Measurements from ENCODE around the gene KNDC1.

Gene KNDC1

DNA sequence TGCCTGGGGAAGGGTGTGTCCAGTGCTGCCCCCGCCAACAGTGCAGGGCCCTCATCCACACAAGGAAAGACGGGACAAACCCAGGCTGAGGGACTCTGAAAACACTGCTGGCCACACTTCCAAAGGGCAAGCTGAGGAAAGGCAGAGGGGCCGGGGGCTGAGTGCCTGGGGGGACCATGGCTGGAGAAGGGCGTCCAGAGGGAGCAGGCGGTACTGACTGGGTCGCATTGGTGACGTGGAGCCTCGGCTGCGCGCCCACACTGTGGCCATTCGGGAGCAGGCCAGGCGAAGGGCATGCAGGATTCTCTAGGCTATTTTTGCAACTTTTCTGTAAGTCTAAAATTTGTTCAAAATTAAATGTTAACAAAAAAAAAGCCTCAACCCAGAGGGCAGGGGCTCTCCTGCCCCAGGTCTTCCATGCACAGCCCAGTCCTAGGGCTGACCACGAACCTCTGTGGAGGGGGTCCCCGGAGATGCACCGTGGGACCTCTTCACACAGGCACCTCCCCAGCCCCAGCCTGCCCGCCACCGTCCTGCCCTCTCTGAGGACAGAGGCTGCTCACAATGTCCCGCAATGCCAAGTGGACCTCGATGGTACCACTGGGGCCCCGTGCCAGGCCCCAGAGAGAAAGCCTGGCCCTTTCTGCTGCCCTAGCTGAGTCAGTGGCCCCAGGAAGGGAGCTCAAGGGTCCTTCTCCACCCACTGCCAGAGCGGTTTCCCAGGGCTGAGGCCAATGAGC is 106.2 kb downstream of the KNDC1 start:
- no peak for DNase-seq

DNA sequence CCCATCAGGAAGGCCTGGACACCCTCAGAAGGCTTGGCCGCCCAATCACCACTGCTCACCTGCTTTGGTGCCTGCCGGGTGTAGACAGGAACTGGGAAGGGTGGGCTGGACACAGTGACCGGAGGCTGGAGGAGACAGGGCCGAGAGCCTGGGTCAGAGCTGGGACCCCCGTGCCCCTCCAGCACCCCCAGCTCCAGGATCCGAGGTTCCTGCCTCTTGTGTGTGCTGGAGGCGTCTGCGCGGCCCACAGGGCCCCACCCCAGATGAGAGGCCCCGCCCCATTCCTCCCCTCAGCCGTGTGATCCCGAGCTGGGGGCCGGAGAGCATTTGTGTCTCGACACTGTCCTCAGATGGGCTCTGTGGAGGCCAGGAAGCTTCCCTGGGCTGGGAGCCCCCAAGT is 107.3 kb downstream of the KNDC1 start:
- DNase-seq = no peak

DNA sequence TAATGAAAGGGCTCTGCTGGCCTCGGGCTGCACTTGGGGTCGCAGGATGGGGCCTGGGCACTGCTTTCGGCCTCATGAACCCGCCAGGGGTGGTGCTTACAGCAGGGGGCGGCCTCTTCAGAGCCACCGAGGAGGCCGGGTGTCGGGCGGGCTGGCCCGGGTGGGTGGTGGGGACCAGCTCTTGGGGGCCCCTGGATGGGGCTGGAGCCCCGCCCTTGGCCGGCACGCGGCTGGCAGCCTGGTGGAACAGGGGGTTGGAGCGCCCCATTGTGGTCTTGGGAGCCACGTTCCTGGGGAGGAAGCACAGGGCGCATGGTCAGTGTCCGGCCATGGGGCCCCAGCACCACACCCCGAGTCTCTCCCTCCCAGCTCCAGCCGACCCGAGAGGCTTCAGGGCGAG is 107.8 kb downstream of the KNDC1 start:
- DNase-seq = no peak

DNA sequence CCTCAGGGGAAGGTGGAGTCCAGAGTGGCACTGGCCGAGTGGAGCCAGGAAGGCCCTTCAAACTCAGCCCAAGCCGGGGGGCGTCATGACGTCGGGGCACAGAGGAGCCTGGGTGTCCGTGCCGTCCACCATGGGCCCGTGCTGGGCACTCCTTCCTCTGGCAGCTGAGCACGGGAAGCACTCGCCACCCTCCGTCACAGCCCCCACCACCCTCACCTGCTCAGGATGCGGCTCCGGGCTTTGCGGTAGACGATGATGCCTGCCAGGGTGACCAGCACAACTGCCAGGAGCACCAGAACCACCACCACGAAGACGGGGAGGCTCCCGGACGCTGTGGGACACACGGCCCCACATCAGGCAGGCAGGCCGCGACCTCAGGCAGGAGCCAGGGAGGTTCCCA is 108.5 kb downstream of the KNDC1 start:
- no peak for DNase-seq

DNA sequence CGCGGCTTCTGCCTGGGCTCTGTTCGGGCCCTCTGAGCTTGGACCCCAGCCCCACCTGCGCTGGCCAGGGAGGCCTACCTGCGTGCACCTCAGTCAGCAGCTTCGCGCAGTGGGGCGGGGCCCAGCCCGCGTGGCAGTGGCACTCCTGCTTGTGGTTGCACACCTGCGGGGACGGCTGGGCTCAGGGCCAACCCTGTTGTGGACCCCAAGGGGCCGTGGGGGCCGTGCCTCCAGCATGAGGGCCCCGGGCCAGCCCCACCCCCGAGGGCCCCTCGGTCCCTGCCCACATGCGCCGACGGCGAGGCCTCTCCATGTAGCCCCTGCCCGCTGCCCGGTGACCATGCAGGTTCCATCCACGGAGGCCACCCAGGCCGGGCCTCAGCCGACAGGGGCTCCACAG is 109.3 kb downstream of the KNDC1 start:
- DNase-seq = no peak

DNA sequence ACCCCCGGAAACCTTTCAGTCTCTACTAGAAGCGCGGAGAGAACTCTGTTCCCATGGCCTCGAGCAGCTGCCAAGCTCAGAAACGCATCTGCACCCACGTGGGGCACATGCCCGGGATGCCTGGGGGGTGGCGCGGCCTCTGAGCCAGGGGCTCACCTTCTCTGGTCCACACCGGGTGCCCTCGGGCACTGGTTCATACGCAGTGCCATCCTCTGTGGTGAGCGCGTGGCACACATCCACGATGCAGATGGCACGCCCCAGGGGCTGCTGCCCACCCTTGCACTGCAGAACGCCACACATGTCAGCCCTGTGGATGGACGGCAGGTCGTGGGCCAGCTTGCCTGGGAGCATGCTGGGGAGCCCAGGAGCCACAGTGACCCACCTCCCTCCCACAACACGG is 110.2 kb downstream of the KNDC1 start:
- no peak for DNase-seq

DNA sequence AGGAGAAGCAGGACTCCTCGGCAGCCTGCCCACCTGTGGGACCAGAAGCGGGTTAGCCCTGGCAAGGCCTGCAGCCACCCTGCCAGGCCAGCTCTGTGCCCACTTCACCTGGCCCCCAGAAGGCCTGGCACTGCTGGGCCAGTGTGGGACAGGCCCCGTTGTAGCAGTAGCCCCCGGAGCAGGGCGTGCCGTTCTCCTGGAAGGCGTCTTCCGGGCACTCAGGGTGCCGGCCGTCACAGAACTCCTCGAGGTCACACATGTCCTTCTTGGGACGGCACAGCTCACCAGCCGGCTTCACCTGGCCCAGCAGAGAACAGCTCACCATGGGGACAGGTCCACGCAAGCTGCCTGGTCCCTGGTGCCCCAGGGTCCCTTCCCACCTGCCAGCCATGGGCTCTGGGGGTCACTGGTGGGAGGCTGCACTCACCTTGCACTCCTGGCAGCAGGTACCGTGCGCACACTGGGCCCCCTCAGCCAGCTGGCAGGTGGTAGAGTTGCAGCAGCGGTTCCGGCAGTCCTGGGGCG is 110.8 kb downstream of the KNDC1 start:
- DNase-seq = no peak

DNA sequence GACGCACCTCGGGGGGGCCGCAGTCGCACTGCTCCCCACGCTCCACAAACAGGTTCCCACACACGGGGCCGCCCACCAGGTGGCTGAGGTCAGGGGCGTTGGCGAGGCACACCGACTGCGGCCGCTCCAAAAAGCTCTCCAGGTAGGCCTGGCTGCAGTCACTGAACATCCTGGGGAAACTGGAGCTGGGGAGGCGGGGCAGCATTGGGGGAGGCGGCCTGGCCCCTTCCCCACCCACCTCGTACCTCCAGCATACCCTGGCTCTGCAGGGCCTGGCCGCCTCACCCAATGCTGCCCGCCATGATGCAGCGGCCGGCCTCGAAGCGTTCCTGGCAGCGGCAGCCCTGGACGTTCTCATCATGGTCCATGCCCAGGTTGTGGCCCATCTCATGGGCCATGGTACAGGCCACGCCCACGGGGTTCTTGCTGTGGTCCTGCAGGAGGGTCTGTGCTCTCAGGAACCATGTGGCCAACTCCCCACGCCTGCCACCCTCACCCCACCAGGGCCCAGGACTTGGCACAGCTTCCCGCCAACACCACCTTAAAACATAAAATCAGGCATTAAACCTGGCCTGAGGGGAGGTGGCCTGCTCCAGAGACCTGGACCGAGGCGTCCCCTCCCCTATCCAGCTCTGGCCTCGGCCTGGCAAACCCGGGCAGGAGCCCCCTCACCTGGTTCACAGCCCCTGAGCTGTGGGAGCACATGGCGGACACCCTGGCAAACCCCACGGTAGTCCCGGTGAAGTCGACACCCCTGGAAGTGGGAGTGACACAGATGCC is 111.7 kb downstream of the KNDC1 start:
- DNase-seq = no peak

DNA sequence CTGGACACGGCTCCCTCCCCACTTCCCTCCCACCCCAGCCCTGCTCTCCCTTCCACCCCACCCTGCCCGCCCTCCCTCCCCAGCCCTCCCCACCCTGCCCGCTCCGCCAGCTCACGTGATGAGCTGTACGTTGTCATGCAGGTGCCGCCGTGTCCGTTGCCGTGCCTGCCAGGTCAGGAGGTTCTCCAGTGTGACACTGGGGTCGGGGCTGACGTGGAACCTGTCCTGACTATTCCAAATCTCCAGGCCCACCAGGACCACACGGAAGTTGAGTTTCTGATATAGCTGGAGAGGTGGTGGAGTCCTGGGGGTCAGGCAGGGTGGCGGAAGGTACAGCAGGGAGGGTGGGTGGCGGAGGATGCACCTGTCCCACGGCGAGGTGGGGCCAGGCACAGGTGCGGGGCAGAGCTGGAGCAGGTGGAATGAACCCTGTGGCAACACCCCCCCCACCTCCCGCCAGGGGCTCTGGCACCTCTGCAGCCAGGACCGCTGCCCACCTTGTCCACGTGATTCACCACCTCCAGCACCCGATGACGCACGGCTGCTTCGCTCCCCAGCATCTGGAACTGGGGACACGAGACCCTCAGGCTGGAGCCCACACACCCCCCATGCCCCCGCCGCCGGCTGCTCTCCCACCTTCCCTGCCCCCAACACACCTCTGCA is 112.4 kb downstream of the KNDC1 start:
- no peak for DNase-seq

DNA sequence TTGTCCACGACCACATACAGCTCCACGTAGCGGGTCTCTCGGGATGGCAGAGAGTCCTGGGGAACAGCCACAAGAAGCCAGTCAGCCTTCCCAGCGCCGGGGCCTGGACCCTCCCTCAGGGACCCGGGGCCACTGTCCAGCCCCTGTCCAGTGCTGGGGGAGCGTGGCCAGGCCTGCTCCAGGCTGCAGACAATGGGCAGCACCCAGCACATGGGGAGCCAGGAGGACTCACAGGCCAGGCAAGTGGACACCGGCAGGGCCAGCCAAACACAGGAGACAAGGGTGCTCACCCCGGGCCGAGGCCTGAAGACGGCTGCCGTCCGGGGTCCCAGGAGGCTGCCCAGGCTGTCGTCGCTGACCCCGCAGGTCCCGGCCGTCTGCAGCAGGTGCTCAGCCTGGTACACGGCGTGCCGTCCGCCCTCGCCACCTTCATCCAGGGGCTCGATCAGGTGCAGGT is 113.0 kb downstream of the KNDC1 start:
- no peak for DNase-seq

DNA sequence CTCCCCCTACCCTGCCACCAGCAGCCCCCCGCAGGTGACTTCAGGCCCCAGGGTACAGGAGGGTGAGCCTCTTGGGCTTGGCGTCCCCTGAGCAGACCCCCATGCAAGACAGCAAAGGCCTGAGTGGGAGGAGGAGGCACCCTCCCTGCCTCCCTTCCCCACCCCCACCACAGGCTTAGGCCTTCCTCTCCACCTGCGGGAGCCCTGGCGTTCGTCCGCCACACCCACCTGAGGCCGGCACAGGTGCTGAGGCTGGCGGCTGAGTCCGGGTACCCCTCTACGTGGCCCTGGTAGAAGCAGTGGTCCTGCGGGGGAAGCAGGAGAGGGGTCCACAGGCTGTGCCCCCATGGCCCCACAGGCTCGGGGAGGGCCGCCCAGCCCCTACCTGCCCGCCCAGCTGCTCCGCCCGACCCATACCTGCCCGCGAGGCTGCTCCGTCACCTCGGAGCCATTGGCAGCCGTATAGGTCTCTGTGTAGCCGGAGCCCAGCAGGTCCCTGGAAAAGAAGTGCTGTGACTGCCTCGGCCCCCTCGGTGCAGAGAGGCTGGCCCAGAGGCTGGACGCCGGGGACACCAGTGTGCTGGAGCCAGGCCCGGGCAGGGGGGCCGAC is 113.6 kb downstream of the KNDC1 start:
- no peak for DNase-seq

DNA sequence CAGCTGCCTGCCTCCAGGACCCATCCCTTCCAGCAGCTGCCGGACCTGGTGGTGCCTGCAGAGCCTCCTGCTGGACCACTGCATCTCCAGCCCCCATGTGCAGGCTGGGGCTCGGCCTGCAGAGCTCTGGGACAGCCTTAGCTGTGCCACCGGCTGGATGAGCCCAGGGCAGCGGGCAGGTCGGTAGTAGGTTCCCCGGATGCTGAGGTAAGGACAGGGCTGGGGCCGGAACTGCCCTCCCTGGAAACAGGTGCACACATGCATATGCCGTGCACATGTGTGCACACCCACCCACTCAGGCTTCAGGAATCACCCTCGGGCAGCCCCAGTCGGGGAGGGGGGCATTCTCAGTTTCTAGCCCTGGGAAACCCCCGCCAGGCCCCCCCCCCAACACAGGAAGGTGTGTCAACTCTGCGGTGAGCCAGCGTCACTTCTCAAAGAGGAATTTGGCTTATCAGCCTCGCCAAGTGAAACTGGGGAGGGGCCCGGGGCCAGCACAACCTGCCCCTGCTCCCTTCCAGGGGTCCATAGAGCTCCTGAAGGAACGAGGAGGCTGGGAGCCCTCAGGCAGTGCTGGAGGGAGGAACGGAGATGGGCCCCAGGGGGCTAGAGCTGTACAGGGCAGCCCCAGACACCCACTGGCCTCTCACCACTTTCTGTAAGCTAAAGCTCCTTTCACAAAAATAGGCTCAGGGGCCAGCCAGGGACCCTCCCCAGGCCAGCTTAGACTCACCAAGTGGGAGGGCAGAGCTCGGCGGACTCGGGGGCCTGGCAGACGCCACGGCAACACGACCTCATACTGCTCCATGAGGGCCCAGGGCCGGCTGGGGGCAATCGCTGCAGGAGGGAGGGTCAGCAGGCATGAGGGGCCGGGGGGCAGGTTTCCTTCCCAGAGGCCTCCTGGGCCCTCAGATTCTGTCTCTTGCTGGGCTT is 115.0 kb downstream of the KNDC1 start:
- DNase-seq = no peak

DNA sequence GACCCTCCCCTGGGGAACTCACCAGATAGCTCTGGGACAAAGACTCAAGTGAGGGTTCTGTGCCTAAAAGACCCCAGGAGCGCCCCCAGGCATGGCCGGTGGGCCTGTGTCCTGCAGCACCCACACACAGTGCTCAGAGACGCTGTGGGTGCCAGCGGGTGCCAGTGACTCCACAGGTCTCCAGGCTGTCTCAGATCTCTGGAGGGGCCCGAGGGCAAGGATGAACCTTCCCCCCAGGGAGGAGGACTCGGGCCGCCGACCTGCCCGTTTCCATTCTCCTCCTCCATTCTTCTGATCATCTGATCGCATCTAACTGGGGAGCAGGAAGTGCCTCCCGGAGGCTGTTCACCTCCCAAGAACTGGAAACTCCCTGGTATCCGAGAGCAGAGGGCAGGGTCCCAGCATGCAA is 115.7 kb downstream of the KNDC1 start:
- no peak for DNase-seq

Measured in COR-L47 (cell line).